ENCODE results near the gene METTL9. TPM values are rescaled to one million over a fixed set of nuclear protein-coding genes. Genes with fewer than 3 reads are reported as not detected.

Gene METTL9
- total and polyA plus RNA-seq, 9 of the 15 experiments (the other 6 are each of a cell fraction or from before 2014, with no cell fraction given) = 12.2 to 107 (median 79.1) TPM

DNA sequence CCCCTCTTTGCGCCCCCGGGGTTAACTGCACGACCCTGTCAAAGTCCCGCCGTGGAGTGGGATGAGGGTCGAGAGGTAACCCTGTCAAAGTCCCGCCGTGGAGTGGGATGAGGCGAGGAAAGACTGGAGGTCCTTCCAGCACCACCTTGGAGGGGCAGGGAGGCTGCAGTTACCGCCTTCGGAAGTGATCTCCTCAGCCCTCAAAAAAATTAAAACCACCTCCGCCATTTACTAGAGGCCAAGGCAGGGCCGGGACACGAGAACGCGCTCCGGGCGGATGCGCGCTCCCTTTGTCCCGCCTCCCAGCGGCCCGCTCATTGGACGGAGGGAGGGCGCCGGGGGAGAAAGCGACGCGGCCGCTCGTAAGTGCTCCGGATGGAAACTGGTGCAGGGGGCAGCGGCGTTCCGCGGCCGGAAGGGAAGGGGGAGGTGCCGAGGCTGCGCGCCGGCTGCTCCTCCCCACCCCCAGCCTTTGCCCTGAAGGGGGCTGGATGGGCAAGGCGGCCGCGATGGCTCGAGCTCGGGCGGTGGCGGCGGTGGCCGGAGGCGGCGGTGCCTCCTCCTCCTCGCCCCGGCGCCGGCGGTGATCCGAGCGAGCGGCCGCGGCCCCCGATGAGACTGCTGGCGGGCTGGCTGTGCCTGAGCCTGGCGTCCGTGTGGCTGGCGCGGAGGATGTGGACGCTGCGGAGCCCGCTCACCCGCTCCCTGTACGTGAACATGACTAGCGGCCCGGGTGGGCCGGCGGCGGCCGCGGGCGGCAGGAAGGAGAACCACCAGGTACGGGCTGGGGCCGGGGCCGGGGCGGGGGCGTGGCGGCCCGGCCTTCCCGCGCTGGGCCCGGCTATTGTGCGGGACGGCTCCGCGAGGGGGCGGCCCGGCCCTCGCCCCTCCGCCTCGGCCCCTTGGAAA, at the start of gene METTL9 (continued):
- TF ChIP-seq CSDE1 (IDR thresholded peaks at IDR 0.05) (no peak), MYBL2 (IDR thresholded peaks at IDR 0.05; ENCODE audit: low read depth) (no peak), MYBL2 (CRISPR knock-in tag; IDR thresholded peaks at IDR 0.05; ENCODE audit: borderline replicate concordance) (no peak), HOXB6 (CRISPR knock-in tag; IDR thresholded peaks at IDR 0.05; ENCODE audit: borderline replicate concordance) (no peak), BCLAF1 (IDR thresholded peaks at IDR 0.05; ENCODE audit: borderline replicate concordance in 1 of 2, control insufficient read depth in 1 of 2, low read depth in 2 of 2, low read length in 1 of 2) (peak in 1 of 2 experiments; percentile 93; a peak in 2 of 4 replicates), ZNF41 (CRISPR knock-in tag; conservative IDR thresholded peaks at IDR 0.05) (no peak), NELFE (IDR thresholded peaks at IDR 0.05; ENCODE audit: insufficient read depth, insufficient read length) (no peak), HNRNPL (IDR thresholded peaks at IDR 0.05; ENCODE audit: low read depth, low read length) (peak; percentile 81; the same call in 1 of the 2 replicates), DDX20 (tag; IDR thresholded peaks at IDR 0.05; ENCODE audit: low read depth) (no peak), SMARCC2 (IDR thresholded peaks at IDR 0.05; ENCODE audit: low read depth) (no peak), ZNF444 (CRISPR knock-in tag; IDR thresholded peaks at IDR 0.05) (no peak), ADNP (tag; IDR thresholded peaks at IDR 0.05) (no peak), MTA1 (IDR thresholded peaks at IDR 0.05; ENCODE audit: borderline replicate concordance) (no peak), SNRNP70 (optimal IDR thresholded peaks at IDR 0.05; ENCODE audit: low read depth, low read length) (no peak), LCOR (CRISPR knock-in tag; IDR thresholded peaks at IDR 0.05) (peak; percentile 80), IFI16 (CRISPR knock-in tag; IDR thresholded peaks at IDR 0.05) (no peak)
- TF ChIP-seq, protein P1, sequence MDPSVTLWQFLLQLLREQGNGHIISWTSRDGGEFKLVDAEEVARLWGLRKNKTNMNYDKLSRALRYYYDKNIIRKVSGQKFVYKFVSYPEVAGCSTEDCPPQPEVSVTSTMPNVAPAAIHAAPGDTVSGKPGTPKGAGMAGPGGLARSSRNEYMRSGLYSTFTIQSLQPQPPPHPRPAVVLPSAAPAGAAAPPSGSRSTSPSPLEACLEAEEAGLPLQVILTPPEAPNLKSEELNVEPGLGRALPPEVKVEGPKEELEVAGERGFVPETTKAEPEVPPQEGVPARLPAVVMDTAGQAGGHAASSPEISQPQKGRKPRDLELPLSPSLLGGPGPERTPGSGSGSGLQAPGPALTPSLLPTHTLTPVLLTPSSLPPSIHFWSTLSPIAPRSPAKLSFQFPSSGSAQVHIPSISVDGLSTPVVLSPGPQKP (CRISPR knock-in tag; IDR thresholded peaks at IDR 0.05) = no peak
- TF ChIP-seq, protein P2, sequence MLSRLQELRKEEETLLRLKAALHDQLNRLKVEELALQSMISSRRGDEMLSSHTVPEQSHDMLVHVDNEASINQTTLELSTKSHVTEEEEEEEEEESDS (CRISPR knock-in tag; IDR thresholded peaks at IDR 0.05) = no peak
- TF ChIP-seq, protein P3, sequence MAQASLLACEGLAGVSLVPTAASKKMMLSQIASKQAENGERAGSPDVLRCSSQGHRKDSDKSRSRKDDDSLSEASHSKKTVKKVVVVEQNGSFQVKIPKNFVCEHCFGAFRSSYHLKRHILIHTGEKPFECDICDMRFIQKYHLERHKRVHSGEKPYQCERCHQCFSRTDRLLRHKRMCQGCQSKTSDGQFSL (CRISPR knock-in tag; IDR thresholded peaks at IDR 0.05) = peak; percentile 83
- TF ChIP-seq, protein P3 (tag; IDR thresholded peaks at IDR 0.05) = peak in 1 of 2 experiments; percentile 59; a peak in 1 of 4 replicates
- TF ChIP-seq, protein P4, sequence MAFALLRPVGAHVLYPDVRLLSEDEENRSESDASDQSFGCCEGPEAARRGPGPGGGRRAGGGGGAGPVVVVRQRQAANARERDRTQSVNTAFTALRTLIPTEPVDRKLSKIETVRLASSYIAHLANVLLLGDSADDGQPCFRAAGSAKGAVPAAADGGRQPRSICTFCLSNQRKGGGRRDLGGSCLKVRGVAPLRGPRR (CRISPR knock-in tag; IDR thresholded peaks at IDR 0.05) = no peak

Data from K562 (cell line).